Fibroblast of upper back skin (primary cell): Measurements from ENCODE around the gene BPIFB4.
"Not testable (repeated sequence)": the region's sequence is repeated elsewhere in the genome, so short reads cannot be mapped to it uniquely, and the experiment has no call there.

ENCODE experiments used
- DNase-seq: peaks from one replicate; pipeline ENCODE4 v3.0.0-alpha.2; 2013

The BPIFB4 gene

GRCh38 chr20:33079259-33079658 is at the start of gene BPIFB4:
Gene BPIFB4, plus strand, starts transcription at chr20:33079643. Its CDS starts 1,884 bp downstream, at chr20:33081527.
- peak; percentile 61 for DNase-seq

GRCh38 chr20:33030076-33030475 is 49.4 kb upstream of the BPIFB4 start:
- DNase-seq = no peak

GRCh38 chr20:33030569-33030968 is 48.9 kb upstream of the BPIFB4 start:
- no peak for DNase-seq

- no peak for DNase-seq
These were observed 47.9 kb upstream of the BPIFB4 start, which contains the start of gene BPIFB6 for GRCh38 chr20:33031531-33031930. Gene BPIFB6, plus strand, starts transcription at chr20:33031648. Its CDS starts 0 bp downstream, at chr20:33031648.

GRCh38 chr20:33032555-33032954 is 46.9 kb upstream of the BPIFB4 start:
- no peak for DNase-seq

- DNase-seq = no peak
These were observed 46.1 kb upstream of the BPIFB4 start for GRCh38 chr20:33033381-33033780.

- DNase-seq = no peak
These were observed 45.3 kb upstream of the BPIFB4 start for GRCh38 chr20:33034115-33034514.

- DNase-seq = no peak
These were observed 44.4 kb upstream of the BPIFB4 start for GRCh38 chr20:33034901-33035492.

- DNase-seq = no peak
These were observed 42.0 kb upstream of the BPIFB4 start for GRCh38 chr20:33037456-33037855.

GRCh38 chr20:33038243-33038642 is 41.2 kb upstream of the BPIFB4 start:
- DNase-seq = no peak

GRCh38 chr20:33042430-33042829 is 37.0 kb upstream of the BPIFB4 start:
- no peak for DNase-seq

GRCh38 chr20:33042983-33043730 is 36.3 kb upstream of the BPIFB4 start:
- no peak for DNase-seq

GRCh38 chr20:33043731-33044181 is 35.7 kb upstream of the BPIFB4 start:
- DNase-seq = no peak

GRCh38 chr20:33045129-33045721 is 34.2 kb upstream of the BPIFB4 start:
- DNase-seq = not testable (repeated sequence)

GRCh38 chr20:33046412-33046811 is 33.0 kb upstream of the BPIFB4 start:
- DNase-seq = no peak

- no peak for DNase-seq
These were observed 28.1 kb upstream of the BPIFB4 start for GRCh38 chr20:33051333-33051732.

- no peak for DNase-seq
These were observed 25.9 kb upstream of the BPIFB4 start, which contains the start of gene BPIFB3 for GRCh38 chr20:33053291-33054106. Gene BPIFB3, plus strand, starts transcription at chr20:33053903. Its CDS starts 1,533 bp downstream, at chr20:33055436.

GRCh38 chr20:33054381-33054780 is 25.1 kb upstream of the BPIFB4 start:
- no peak for DNase-seq

GRCh38 chr20:33054791-33055190 is 24.7 kb upstream of the BPIFB4 start:
- DNase-seq = no peak

- no peak for DNase-seq
These were observed 20.3 kb upstream of the BPIFB4 start for GRCh38 chr20:33059136-33059535.

- DNase-seq = no peak
These were observed 19.6 kb upstream of the BPIFB4 start for GRCh38 chr20:33059741-33060390.

GRCh38 chr20:33061658-33062028 is 17.8 kb upstream of the BPIFB4 start:
- DNase-seq = no peak
